Neural cell (in vitro differentiated cells): ENCODE measurements around the gene AMDHD2.

Source experiments
- TAF1 ChIP-seq: IDR thresholded peaks from 2 replicates; pipeline ENCODE4 v1.6.1; 2012; ENCODE audit warnings: low read depth
- TF ChIP-seq, protein P1 (sequence below): fragments of 450-650 bp; IDR thresholded peaks from 2 replicates; pipeline ENCODE4 v1.5.1; 2014; ENCODE audit warnings: antibody characterized with exemption, mild to moderate bottlenecking, moderate library complexity; ENCODE audit not compliant: poor library complexity, severe bottlenecking

DNA sequence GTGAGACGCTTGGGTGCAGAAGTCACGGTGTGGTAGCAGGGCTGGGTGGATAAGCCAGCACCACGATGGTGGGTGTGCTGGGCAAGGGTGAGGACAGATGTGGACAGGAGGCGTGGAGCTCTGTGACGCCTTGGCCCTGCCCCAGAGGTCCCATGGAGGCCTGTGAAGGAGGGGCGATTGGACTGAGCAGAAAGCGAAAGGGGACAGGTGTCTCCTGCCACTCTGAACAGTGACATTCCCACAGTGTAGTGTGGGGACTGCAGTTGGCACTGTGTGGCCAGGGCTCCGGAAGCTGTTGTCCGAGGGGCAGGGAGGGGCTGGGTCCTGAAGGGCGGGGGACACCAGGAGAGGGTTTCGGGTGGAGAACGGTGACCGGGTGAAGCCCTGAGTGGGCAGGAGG, 37.9 kb upstream of the AMDHD2 start:
- TF ChIP-seq, protein P1, sequence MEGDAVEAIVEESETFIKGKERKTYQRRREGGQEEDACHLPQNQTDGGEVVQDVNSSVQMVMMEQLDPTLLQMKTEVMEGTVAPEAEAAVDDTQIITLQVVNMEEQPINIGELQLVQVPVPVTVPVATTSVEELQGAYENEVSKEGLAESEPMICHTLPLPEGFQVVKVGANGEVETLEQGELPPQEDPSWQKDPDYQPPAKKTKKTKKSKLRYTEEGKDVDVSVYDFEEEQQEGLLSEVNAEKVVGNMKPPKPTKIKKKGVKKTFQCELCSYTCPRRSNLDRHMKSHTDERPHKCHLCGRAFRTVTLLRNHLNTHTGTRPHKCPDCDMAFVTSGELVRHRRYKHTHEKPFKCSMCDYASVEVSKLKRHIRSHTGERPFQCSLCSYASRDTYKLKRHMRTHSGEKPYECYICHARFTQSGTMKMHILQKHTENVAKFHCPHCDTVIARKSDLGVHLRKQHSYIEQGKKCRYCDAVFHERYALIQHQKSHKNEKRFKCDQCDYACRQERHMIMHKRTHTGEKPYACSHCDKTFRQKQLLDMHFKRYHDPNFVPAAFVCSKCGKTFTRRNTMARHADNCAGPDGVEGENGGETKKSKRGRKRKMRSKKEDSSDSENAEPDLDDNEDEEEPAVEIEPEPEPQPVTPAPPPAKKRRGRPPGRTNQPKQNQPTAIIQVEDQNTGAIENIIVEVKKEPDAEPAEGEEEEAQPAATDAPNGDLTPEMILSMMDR, result no peak
- TF ChIP-seq TAF1, result no peak
